ENCODE results near the gene ELMOD1. TPM values are rescaled to one million over a fixed set of nuclear protein-coding genes. Genes with fewer than 3 reads are reported as not detected.
A peak's percentile ranks its signal among the peaks of the same experiment; 100 is the strongest.

ELMOD1 gene
- total and polyA plus RNA-seq, 12 donors = 0.10 to 1.0 (median 0.30) TPM; not detected in 1

DNA sequence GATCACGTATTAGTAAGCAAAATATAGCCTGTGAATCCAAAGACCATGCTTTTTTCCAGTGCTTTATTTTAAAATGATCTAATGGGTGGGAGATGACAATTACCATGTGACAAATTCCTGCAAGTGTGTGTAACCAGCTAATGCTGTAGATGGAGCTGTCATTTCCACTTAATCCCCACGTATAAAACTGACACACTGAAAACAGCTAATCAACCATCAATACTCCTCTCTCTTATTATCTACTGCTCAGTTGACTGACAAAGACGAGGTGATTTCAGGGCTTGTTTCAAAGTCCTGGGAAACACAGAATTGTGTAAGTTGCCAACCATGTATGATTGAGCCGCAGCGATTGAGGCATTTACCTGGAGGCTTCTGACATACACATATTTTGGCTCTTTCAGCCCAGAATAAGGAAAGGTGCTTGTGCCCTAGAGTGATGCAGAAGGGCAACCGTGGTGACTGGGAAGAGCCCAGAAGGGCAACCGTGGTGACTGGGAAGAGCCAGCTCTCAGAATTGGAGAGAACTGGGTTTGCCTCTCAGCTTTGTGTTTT is 111.2 kb downstream of the ELMOD1 start:
- no peak overlapping the region for H3K27ac ChIP-seq
- intact Hi-C loops (cut with DNase I) = no loop called here
- TF ChIP-seq CTCF (IDR thresholded peaks at IDR 0.05) = no peak

DNA sequence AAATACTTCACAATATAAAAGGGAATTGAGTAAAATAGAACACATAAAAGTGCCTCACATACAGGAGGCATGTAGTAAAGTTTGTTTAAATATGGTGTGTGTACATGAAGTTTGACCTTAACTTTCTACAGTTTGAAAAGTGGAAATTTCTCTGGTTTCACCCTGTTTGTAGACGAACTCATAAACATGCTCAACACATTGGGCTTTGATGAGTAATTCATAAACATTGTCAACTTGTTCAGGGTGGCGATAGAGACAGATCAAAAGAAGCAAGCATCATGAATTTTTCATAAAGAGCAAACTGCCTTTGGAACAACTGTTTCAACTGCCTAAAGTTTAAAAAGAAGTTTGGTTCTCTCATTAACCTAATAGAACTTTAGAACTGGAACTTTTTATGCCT is 111.8 kb downstream of the ELMOD1 start:
- no peaks in the 10 kb centered on the region for H3K36me3 ChIP-seq
- no peaks in the 10 kb centered on the region for H3K9me3 ChIP-seq
- peaks cover 0 to 8% (median 0%) of the 10 kb centered on the region in 7 donors for H3K27me3 ChIP-seq
- intact Hi-C loops (cut with DNase I) = no loop called here
- no peaks in the 10 kb centered on the region for H3K4me1 ChIP-seq
- DNase-seq (no peak), ATAC-seq (no peak)
- H3K4me3 ChIP-seq = no peak overlapping the region
- TF ChIP-seq CTCF (IDR thresholded peaks at IDR 0.05) = no peak
- WGBS, 2 donors = 77 to 88% methylated on average over 2 of the region's 2 CpGs
- H3K27ac ChIP-seq = no peak overlapping the region

More for the DNA sequence above, 111.2 kb downstream of the ELMOD1 start:
- no peak overlapping the region for H3K4me3 ChIP-seq
- no peaks in the 10 kb centered on the region for H3K36me3 ChIP-seq
- DNase-seq (no peak), ATAC-seq (no peak)
- H3K27me3 ChIP-seq = peaks cover 0 to 4% (median 0%) of the 10 kb centered on the region in 7 donors
- H3K9me3 ChIP-seq = no peaks in the 10 kb centered on the region
- no peaks in the 10 kb centered on the region for H3K4me1 ChIP-seq
- 68 to 75% methylated on average over 7 of the region's 7 CpGs for WGBS, 2 donors

DNA sequence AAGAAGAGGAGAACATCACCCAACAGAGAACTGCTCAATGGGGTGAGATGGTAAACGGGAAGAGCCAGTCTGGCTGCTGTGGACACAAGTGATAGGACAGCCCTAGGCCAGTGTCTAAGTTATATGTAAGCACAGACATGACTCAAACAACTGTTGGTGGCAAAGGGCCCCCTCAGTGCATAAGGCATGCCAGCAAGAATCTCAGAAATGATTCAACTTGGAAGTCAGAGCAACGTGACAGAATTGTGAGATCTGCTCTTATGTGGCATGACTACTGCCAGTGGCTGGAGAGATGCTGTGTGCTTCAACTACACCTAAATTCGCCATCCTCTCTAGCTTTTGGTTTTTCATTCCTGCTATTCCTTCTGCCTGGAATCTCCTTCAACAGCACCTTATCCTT is 113.5 kb downstream of the ELMOD1 start:
- Histone ChIP-seq H3K9me3 (no peaks in the 10 kb centered on the region), H3K36me3 (no peaks in the 10 kb centered on the region), H3K27ac (no peak overlapping the region), H3K4me3 (no peak overlapping the region), H3K27me3 (peaks cover 0 to 18% (median 0%) of the 10 kb centered on the region in 7 donors), H3K4me1 (no peaks in the 10 kb centered on the region)
- no peak for ATAC-seq
- TF ChIP-seq CTCF (IDR thresholded peaks at IDR 0.05) = no peak
- WGBS, 2 donors = 79 to 85% methylated on average over 3 of the region's 3 CpGs
- intact Hi-C loops (cut with DNase I) = no loop called here
- no peak for DNase-seq

DNA sequence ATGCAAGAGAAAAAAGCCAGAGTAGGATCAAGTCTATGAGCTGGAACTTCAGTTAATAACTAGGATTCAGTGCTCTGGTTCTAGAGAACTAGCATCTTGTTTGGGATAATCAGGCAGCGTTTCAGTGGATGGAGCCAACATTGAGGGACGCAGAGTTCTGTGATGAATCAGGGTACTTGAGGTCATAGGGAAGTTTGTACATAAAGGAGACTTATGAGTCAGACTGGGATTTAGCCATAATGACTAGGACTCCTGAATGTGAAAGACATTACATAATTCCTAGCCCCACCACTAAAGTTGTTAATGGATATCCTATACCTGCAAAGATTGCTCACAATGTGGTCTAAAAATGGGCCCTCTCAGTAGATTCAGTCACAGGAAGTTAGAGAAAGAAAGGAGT is 114.1 kb downstream of the ELMOD1 start:
- peak in 2 of 8 donors; percentile 41 to 51 for ATAC-seq
- DNase-seq = no peak
- no peaks in the 10 kb centered on the region for H3K36me3 ChIP-seq
- intact Hi-C loops (cut with DNase I) = no loop called here
- no peak for TF ChIP-seq CTCF (IDR thresholded peaks at IDR 0.05)
- no peak overlapping the region for H3K4me3 ChIP-seq
- 74 to 79% methylated on average over 2 of the region's 2 CpGs for WGBS, 2 donors
- H3K4me1 ChIP-seq = no peaks in the 10 kb centered on the region
- H3K27me3 ChIP-seq = peaks cover 0 to 18% (median 0%) of the 10 kb centered on the region in 7 donors
- no peaks in the 10 kb centered on the region for H3K9me3 ChIP-seq
- no peak overlapping the region for H3K27ac ChIP-seq
